GDM1 (cell line): Measurements from ENCODE around the gene DDRGK1.
A peak's percentile ranks its signal among the peaks of the same experiment; 100 is the strongest.
"Not testable (repeated sequence)": the region's sequence is repeated elsewhere in the genome, so short reads cannot be mapped to it uniquely, and the experiment has no call there.

Experiments used
- DNase-seq: peaks from one replicate; lab custom pipeline; 2025; lab: John Stamatoyannopoulos, UW

The DDRGK1 gene

DNA sequence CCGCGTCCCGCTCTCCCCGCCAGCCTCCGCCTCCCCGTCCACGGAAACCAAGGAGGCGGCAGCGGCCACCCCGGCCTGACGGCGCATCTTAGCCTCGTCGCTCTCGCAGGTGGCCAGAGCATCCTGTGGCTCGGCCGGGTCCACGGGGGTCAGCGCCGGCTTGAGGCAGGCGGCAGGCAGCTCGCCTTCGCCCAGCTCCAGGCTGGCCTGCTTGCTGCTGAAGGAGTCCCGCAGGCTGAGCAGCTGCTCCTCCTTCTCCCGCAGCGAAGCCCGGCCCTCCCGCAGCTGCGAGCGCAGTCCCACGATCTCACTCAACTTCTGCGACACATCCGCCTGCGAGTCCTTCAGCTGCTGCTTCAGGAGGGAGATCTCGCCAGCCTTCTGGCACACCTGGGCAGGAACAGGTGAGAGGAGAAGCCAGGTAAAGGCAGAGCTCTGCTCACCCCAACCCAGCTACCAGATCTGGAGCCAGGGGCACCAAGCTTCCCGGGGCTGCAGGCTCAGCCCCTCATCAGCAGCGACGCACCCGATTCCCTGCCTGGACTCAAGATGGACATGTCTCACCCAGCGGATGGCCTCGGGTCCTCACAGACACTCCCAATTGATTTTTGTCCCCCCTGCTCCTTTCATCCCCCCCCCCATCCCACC is 39.6 kb downstream of the DDRGK1 start:
- DNase-seq = no peak

DNA sequence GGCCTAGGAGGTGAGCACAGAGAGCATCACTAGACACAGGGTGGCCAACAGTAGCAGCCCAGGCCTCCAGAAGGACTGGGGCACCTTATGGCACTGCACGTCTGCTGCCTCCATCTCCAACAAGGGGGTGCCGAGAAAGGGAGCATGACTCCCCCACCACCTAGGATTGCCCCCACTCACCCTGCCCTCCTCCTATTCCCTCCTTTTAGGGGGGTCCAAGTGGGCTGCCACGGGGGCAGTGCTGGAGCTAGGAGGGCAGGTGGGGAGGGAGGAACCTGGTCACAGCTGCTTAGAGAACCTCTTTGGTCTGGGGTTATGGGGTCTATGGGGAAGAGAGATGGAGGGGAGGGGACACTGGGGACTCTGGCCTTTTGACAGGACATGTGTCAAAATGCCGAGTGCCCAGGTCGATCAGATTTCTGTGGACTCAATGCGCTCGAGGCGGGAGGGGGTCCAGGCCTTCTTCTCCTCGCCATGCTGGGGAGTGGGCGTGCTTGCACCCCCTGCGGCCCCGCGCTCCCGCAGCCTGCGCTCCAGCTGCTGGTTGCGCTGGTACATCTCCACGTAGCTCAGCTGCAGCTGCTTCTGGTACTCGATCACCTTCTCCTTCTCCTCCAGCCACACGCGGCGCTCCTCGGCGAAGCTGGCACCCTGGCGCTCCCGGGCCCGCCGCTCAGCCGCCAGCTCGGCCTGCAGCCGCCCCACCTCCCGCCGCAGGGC is 40.3 kb downstream of the DDRGK1 start:
- DNase-seq = no peak

DNA sequence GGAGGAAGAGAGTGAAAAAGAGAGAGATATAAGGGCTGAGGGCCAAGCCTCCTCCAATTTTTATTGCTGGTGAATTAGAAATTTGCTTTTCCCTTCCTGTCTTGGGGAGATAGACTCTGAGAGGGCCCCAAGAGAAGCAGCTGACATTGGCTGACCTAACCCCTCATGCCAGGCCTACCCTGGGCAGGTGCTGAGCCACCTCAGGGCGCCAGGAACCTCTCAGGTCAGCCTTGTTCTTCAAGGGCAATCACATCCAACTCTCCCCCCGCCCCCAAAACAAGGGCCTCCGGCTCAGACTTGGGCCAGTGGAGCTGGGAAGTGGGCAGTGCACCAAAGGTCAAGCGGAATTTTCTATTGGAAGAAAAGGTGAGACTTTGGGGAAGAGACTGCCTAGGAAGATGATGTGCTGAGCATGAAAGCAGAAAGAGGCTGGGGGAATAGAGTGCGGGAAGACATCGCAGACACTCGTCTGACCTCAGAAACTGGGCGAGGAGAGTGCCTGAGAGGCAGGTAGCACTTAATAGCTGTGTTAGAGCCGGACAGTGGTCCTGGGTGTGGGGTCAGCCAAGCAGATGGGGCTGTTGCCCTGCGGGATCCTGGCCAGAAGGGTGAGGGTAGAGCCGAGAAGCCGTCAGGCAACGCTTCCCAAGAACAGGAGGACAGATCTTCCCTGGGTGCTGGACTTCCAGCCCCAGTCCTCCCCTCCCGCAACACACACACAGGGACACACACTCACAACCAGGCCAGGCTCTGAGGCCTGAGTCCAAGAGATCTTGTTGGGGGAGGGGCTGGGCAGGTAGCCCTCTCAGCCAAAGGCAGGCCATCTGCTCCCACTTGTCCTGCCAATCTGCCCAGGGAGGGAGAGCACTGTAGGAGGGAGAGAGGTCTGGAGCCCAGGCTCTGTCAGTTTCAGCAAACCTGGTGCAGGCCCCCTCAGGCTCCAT is 41.1 kb downstream of the DDRGK1 start:
- no peak for DNase-seq

DNA sequence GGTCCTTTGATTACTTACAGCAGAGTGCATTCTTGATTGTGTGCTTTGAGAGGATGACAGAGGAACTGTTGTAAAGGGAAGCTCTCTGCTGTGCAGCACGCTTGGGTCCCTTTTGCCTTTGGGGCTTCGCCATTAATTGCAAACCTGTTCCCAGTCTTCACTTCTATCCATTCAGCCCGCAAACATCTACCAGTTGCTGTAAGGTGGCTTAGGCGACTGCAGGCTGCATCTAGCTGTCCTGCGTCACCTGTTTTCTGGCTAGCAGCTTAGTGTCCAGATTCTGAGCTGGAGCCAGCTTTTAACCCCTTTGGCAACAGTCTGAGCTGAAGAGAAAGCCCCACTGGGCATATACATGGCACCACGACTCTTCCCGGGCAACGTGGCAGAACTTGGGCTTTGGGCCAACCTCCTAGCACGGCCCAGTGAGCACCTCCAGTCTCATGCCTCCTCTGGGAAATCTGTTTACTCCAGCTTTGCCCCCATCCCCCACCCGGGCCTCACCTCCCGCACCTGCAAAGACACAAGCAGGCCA is 42.3 kb downstream of the DDRGK1 start:
- DNase-seq = no peak

DNA sequence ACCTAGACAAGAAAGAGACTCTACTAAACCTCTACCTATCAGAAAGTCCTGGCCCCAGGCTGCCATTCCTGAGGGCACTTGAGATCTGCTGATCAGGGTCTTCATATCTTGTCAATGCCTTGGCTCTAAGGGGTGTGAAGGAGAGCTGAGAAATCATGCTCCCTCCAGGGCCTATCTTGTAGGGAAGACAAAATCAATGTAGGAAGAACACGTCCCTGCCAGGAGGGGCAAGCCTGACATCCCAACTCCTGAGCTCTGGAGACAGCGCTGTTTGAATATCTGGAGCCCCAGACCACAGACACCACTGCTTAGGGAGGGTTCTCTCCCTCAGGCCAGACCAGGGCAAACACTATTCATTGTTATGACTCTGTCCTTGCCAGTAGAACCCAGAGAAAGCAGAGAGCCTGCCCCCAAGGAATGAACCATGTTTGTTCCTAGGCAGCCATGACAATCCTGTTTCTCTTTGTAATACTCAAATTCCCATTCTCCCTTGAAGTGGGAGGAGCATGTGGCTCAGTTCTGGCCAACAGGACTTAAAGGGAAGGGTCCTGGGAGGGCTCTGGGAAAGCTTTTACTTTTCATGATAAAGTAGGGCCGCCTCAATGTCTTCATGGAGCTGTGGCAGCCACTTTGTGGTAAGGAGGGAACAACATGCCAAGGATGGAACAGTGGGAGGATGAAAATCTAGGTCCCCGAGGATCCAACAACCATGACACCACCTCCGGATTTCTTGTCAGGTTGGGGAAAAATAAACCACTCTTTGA is 43.0 kb downstream of the DDRGK1 start:
- no peak for DNase-seq

DNA sequence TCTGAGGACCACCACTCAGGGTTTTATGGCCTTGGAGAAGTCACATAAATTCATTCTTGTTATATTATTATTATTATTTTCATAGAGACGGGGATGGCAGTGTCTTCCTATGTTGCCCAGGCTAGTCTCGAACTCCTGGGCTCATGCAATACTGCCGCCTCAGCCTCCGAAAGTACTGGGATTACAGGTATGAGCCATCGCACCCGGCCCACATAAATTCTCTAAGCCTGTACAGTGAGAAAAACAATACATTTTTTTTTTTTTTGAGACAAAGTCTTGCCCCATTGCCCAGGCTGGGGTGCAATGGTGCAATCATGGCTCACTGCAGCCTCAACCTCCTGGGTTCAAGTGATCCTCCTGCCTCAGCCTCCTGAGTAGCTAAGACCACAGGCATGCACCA is 44.1 kb downstream of the DDRGK1 start:
- no peak for DNase-seq

DNA sequence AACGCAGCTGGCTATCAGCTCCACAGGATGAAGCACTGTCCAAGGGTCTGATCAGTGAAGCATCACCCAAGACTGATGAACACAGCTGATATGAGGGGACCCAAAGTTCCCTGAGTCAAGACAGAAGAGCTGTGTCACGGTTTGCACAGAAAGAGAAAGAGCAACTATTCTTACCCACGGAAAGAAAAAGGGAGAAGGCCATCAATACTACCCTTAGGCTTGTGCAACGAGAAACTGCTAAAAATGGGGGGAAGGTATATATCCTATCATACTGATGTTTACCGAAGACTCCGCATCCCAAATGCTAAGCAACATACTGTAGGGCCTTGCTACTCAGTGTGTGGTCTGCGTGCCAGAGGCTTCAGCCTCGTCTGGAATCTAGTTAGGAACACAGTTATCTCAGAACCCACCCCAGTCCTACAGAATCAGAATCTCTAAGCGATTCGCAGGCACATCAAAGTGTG is 45.5 kb downstream of the DDRGK1 start:
- DNase-seq = no peak

DNA sequence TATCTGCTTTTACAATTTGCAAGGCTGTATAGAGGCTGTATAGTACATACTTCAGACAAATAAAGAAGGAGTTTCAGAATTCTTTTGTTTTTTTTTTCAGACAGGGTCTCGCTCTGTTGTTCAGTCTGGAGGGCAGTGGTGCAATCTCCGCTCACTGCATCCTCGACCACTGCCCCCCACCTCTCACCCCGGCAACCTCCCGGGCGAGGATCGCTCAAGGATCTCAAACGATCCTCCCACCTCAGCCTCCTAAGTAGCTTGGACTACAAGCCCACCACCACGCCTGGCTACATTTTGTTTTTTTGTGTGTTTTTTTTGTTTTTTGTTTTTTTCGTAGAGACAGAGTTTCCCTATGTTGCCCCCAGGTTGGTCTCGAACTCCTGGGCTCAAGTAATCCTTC is 46.7 kb downstream of the DDRGK1 start:
- DNase-seq = no peak

DNA sequence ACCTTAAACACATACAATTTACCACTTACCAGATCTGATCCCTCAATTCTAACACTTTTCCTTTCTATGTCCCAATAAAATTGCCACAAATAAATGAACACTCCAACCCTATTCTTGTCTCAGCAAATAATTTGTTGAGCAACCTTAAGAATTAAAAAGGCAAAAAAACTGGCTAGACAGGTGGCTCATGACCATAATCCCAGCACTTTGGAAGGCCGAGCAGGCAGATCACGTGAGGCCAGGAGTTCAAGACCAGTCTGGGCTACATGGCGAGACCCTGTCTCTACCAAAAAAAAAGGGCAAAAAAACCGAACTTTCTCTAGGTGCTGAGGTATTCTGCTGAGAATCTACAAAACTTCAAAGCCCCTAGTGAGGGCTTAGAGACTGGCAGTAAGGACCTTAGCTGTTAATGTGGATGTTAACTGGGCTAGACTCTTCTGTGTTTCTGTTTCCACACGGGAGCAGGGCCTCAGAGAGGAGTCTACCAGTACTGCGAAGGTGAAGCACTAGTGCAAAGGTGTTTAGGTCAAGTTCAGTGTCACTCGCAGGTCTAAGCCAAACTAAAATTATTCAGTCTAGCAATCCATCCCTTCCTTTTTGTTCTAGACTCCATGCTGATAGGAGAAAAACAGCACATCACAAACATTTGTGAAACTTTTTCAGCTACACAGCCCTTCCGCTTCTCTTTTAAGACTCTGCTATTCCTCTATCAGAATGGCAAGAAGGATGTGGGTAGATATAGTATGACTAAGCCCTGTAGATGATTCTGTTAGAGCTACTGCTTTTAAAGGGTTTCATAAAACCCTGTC is 47.5 kb downstream of the DDRGK1 start:
- DNase-seq = peak; percentile 28

DNA sequence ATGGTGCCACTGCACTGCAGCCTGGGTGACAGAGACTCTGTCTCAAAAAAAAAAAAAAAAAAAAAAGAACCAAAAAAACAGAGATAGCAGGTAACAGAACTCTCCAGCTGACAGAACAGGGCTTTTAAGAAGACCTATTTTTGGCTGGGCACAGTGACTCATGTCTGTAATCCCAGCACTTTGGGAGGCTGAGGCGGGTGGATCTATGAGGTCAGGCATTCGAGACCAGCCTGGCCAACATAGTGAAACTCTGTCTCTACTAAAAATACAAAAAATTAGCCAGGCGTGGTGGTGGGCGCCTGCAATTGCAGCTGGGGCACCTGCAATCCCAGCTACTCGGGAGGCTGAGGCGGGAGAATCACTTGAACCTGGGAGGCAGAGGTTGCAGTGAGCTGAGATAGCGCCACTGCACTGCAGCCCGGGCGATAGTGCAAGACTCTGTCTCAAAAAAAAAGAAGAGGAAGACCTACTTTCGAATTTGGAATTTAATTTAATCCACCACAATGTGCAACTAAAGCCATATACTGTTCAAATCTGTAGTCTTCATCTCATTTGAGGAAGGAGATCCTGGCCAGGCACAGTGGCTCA is 52.3 kb downstream of the DDRGK1 start:
- DNase-seq = not testable (repeated sequence)

DNA sequence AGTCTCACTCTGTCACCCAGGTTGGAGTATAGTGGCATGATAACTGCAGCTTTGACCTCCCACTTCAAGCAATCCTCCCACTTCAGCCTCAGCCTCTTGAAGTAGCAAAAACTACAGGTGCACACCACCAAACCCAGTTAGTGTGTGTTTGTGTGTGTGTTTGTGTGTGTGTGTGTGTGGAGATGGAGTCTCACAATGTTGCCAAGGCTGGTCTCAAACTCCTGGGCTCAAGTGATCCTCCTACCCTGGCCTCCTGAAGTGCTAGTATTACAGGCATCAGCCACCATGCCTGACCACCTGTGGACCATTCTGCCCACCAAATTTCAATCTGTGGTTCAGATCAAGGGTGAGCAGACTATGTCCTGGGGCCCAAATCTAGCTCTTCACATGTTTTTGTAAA is 53.6 kb downstream of the DDRGK1 start:
- DNase-seq = no peak

DNA sequence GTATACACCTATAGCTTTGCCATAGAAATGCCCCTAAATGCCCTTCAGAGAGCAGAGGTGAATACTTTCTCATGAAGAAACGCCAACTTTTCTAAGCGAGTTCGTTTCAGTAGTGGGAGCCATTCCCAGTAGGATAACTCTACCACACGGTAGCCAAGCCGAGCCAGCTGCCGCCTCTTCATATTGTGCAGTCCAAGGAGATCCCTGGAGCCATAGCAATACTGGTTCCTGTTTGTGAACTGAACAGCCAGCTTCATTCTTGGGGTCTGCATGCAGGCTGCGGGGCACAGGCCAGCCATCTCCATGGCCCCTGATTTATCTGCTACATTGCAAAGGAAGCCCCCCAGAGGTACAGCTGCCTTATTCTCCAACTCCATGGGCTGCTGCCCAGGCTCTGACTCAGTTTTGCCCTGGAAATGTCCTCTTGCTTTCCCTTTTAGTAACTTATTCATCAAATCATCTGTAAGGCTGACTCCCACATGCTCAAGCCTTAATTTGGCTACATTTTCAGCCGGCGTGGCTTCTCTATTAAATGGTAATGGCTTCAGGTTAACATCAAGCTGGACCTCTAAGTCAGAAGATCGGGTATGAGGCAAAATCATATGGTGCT is 57.6 kb downstream of the DDRGK1 start:
- DNase-seq = no peak

DNA sequence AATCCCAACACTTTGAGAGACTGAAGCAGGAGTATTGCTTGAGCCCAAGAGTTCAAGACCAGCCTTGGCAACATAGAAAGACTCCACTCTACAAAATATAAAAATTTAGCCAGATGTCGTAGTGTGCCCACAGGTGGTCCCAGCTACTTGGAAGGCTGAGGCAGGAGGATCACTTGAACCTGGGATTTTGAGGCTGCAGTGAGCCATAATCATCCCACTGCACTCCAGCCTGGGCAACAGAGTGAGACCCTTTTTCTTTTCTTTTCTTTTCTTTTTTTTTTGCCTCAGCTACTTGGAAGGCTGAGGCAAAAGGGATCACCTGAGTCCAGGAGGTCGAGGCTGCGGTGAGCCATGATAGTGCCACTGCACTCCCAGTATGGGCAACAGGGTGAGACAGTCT is 62.7 kb downstream of the DDRGK1 start:
- no peak for DNase-seq
